Measurements from ENCODE around the gene ORC4.

ORC4 gene

DNA sequence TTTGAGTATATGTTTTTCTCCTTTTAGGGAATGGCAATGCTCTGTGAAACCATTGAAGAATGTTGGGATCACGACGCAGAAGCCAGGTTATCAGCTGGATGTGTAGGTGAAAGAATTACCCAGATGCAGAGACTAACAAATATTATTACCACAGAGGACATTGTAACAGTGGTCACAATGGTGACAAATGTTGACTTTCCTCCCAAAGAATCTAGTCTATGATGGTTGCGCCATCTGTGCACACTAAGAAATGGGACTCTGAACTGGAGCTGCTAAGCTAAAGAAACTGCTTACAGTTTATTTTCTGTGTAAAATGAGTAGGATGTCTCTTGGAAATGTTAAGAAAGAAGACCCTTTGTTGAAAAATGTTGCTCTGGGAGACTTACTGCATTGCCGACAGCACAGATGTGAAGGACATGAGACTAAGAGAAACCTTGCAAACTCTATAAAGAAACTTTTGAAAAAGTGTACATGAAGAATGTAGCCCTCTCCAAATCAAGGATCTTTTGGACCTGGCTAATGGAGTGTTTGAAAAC is 93.4 kb downstream of the ORC4 start:
- DNase-seq, result no peak

GRCh38 chr2:147925886-147926285 is 94.7 kb downstream of the ORC4 start:
- peak; percentile 1 for DNase-seq

GRCh38 chr2:147924647-147925046 is 95.9 kb downstream of the ORC4 start:
- no peak for DNase-seq

DNA sequence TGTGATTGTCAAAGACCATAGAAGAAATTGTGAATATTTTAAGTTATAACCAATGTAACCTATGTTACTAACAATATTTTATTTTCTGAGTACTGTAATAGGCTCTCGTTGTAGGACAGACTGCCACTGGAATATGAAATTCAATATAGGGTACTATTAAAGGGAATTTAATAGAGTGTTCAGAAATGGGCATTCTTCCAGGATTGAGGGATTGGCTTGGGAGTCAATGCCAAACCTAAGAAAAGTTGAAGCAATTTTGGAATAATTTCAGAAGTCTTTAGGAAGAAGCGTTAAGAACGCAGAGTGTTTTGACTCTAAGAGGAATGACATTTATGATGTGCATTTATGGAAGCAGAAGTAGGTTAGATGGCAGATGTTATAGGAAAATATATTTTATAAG is 96.7 kb downstream of the ORC4 start:
- DNase-seq, result no peak

GRCh38 chr2:147917161-147917560 is 103.4 kb downstream of the ORC4 start:
- no peak for DNase-seq

DNA sequence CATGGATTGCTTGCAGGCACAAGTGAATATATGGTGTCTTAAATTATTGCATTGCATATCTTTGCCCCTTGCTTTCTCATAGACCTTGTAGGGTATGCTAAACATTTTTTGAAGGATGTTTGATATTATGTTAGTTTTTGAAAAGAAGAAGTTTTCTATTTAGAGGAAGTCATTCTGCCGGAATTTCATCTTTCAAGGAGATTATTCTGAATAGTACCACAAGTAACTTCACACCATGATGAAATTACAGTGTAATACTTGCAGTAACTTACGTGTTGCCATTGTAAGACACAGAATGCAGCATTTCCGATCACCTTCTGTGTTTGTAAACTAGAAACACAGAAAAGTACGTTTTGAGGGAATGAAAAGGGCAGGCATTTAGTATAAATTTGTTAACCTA is 103.8 kb downstream of the ORC4 start:
- no peak for DNase-seq

- DNase-seq, result no peak
Observed at GRCh38 chr2:147916067-147916466, 104.5 kb downstream of the ORC4 start.

DNA sequence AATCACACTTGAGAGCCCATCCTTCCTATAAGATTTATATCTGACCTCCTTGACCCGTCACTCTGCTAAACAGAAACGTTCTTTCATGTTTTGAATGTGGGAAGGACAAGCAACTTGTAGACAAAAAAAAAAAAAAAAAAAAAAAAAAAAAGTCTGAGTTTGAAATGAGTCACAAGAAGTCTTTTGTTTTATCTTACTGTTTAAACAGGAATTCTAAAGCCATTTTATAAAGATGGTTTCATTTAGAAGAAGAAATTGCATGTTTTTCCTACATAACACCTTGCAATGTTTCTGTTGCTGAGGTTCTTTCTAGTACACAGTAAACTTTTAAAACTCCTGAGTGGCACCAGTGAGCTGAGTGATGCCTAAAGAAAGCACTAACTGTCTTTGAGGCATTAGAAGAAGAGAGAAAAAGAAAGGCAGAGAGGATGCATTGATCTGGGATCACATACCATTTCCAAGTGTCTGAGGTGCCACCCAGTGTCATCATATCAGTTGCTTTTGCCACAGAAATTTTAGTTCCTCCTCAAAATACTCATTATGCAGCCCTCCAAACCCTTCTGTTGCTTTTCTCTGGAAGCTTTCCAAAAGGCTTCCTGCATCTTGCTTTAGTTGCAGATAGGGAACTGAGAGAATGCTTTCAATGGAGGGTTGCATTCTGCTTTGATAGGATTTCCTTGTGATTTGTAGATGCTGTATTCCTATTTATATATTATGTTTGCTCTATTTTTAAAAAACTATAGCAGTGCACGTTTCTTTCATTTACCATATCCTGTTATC is 106.6 kb downstream of the ORC4 start:
- DNase-seq, result no peak

GRCh38 chr2:147910990-147911473 is 109.5 kb downstream of the ORC4 start:
- peak; percentile 54 for DNase-seq

GRCh38 chr2:147909178-147909577 is 111.4 kb downstream of the ORC4 start:
- DNase-seq, result no peak

DNA sequence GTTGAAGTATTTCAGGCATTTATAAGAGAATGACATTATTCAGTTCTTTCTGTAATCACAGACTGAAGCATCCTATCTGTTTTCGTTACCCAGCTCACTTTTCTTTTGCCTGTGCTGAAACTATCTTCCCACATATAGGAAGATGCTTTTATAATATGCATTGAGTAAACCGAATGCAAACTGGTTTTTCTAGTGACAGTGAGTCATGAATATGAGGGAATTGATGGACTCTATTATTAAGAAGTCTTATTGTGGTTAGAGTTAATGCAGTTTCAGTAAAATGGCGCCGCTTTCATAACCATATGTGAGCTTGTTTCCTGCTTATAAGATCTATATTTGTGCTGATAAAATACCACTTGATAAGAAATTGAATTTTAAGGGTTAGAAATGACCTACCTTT is 116.5 kb downstream of the ORC4 start:
- DNase-seq, result peak; percentile 8

- no peak for DNase-seq
Observed at GRCh38 chr2:147888680-147889079, 131.9 kb downstream of the ORC4 start.

GRCh38 chr2:147886136-147886535 is 134.4 kb downstream of the ORC4 start:
- no peak for DNase-seq

DNA sequence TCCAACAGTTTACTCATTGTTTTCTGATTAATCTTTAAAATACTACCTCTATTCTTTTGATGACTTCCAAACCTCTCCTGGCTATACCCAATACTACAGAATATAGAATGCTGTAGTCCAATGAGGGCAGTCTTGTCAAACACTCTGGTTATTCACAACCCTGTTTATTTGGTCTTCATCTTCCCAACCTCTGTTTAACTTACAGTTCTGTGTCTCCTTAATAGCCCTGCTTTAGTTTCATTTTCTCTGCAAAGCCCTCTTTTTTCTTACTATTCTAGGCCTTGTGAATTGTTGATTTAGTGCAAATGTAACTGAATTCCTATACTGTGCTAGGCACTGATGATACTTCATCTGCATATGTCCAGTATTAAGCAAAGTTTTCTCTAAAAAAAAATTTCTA is 135.7 kb downstream of the ORC4 start:
- DNase-seq, result no peak

DNA sequence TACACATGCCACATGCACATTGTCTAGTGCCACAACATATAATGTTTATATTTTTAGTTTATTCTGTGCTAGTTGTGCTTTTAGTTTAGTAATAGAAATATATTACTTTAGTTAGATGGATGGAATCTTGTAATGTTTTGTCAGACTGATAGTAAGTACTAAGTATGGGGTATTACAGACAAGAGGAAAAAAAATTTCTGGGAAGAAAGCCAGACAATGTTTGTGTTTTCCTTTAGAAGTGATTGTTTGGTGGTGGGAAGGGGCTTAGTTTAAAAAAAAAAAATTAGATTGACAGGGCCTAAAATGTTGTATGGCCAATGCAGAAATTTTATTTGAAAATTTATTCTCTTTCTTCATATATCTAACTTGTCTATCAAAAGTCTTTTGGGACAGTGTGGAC is 137.9 kb downstream of the ORC4 start:
- DNase-seq, result no peak
